ENCODE measurements around the gene CTNNA3.

Gene CTNNA3

DNA sequence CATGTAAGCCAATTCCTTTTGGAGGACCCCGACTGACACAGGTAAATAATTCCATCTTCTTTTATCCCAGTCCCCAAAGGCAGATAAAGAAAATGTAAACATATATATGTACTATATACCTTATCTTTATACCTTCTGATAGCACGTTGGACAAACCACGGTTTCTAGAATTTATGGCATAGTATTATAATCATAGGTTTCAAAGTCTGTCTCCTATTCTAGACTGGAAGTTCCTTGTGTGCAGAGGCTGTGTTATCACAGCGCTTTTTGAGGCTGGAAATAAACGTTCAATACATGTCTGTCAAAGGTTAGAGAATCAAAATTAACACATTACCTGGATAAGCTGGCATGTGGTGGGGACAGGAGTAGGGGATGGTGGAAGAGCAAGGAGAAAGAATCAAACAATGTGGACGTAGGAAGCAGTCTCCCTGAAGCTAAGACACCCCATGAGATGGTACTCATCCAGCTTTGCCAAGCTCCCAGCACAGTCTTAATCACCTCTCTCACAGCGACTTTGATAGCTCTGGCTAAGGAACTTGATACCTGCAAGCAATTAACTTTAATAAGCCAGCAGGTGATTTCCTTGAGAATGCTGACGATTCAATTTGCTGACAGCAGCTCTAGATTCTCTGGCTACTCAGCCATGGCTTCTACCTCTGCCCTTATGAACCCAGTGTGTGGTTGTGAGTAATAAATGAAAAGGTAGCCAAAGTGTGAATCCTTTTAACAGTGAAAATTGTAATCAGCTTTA, 978.6 kb downstream of the CTNNA3 start:
- no peak overlapping the region for H3K4me2 ChIP-seq (ENCODE audit: low read length)
- H3K79me2 ChIP-seq = no peaks in the 10 kb centered on the region
- H3K4me3 ChIP-seq (ENCODE audit: low read depth, low read length) = no peak overlapping the region
- H3K27ac ChIP-seq = no peak overlapping the region
- no peak overlapping the region for H3K9ac ChIP-seq
- no peak for TF ChIP-seq CTCF (IDR thresholded peaks at IDR 0.05)
- H3K36me3 ChIP-seq (ENCODE audit: control insufficient read depth, insufficient read depth, low read length) = no peaks in the 10 kb centered on the region
- no peak overlapping the region for H2AFZ ChIP-seq
- no peaks in the 10 kb centered on the region for H3K9me3 ChIP-seq (ENCODE audit: control insufficient read depth, low read length)
- H3K4me1 ChIP-seq = no peaks in the 10 kb centered on the region
- no peaks in the 10 kb centered on the region for H3K27me3 ChIP-seq (ENCODE audit: control insufficient read depth, insufficient read depth, low read length)

- Histone ChIP-seq H3K4me3 (ENCODE audit: low read depth, low read length) (no peak overlapping the region), H3K27me3 (ENCODE audit: control insufficient read depth, insufficient read depth, low read length) (no peaks in the 10 kb centered on the region), H3K27ac (no peak overlapping the region), H3K36me3 (ENCODE audit: control insufficient read depth, insufficient read depth, low read length) (no peaks in the 10 kb centered on the region), H3K79me2 (no peaks in the 10 kb centered on the region), H3K9ac (no peak overlapping the region), H3K4me1 (no peaks in the 10 kb centered on the region), H3K9me3 (ENCODE audit: control insufficient read depth, low read length) (no peaks in the 10 kb centered on the region), H2AFZ (no peak overlapping the region), H3K4me2 (ENCODE audit: low read length) (no peak overlapping the region)
- no peak for TF ChIP-seq CTCF (IDR thresholded peaks at IDR 0.05)
These were observed 981.3 kb downstream of the CTNNA3 start for GRCh38 chr10:66714741-66715140.

GRCh38 chr10:66713387-66713786, 982.6 kb downstream of the CTNNA3 start:
- Histone ChIP-seq H3K79me2 (no peaks in the 10 kb centered on the region), H2AFZ (no peak overlapping the region), H3K4me1 (no peaks in the 10 kb centered on the region), H3K9me3 (ENCODE audit: control insufficient read depth, low read length) (no peaks in the 10 kb centered on the region), H3K9ac (no peak overlapping the region), H3K4me3 (ENCODE audit: low read depth, low read length) (no peak overlapping the region), H3K27ac (no peak overlapping the region), H3K36me3 (ENCODE audit: control insufficient read depth, insufficient read depth, low read length) (no peaks in the 10 kb centered on the region), H3K4me2 (ENCODE audit: low read length) (no peak overlapping the region), H3K27me3 (ENCODE audit: control insufficient read depth, insufficient read depth, low read length) (no peaks in the 10 kb centered on the region)
- TF ChIP-seq CTCF (IDR thresholded peaks at IDR 0.05) = no peak

DNA sequence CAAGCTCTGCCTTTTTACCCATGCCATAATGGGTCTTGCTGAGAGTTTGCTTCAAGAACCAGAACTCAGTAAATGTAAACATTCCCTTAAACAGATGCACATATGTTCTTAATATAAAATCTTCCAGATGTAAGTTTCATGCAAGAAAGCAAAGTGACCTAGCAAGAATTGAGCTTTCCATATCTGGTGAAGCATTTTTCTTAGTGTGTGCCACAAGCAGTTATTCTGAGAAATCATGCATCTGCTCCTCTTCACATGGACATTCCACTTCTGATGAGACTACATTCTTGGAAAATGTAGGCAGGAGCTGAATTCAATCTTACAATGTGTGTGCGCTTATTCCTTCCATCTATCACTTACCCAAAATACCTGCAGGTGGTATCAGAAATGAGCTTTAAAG, 997.9 kb downstream of the CTNNA3 start:
- no peaks in the 10 kb centered on the region for H3K27me3 ChIP-seq (ENCODE audit: control insufficient read depth, insufficient read depth, low read length)
- H3K9me3 ChIP-seq (ENCODE audit: control insufficient read depth, low read length) = no peaks in the 10 kb centered on the region
- no peak overlapping the region for H2AFZ ChIP-seq
- no peak for TF ChIP-seq CTCF (IDR thresholded peaks at IDR 0.05)
- H3K4me1 ChIP-seq = no peaks in the 10 kb centered on the region
- no peak overlapping the region for H3K4me3 ChIP-seq (ENCODE audit: low read depth, low read length)
- no peak overlapping the region for H3K4me2 ChIP-seq (ENCODE audit: low read length)
- H3K9ac ChIP-seq = no peak overlapping the region
- no peaks in the 10 kb centered on the region for H3K36me3 ChIP-seq (ENCODE audit: control insufficient read depth, insufficient read depth, low read length)
- no peak overlapping the region for H3K27ac ChIP-seq
- H3K79me2 ChIP-seq = no peaks in the 10 kb centered on the region

GRCh38 chr10:66695046-66695445, 1000.9 kb downstream of the CTNNA3 start:
- no peaks in the 10 kb centered on the region for H3K36me3 ChIP-seq (ENCODE audit: control insufficient read depth, insufficient read depth, low read length)
- H3K27ac ChIP-seq = no peak overlapping the region
- no peak overlapping the region for H3K4me2 ChIP-seq (ENCODE audit: low read length)
- H3K9ac ChIP-seq = no peak overlapping the region
- no peaks in the 10 kb centered on the region for H3K4me1 ChIP-seq
- no peaks in the 10 kb centered on the region for H3K79me2 ChIP-seq
- no peak for TF ChIP-seq CTCF (IDR thresholded peaks at IDR 0.05)
- no peak overlapping the region for H2AFZ ChIP-seq
- H3K4me3 ChIP-seq (ENCODE audit: low read depth, low read length) = no peak overlapping the region
- H3K9me3 ChIP-seq (ENCODE audit: control insufficient read depth, low read length) = no peaks in the 10 kb centered on the region
- H3K27me3 ChIP-seq (ENCODE audit: control insufficient read depth, insufficient read depth, low read length) = no peaks in the 10 kb centered on the region

All from parathyroid adenoma (tissue), 2 donors.